NB4 (cell line): ENCODE measurements around the gene ZNF836.
A peak's percentile ranks its signal among the peaks of the same experiment; 100 is the strongest.

Source experiments
- DNase-seq: peaks from one replicate; pipeline ENCODE4 v3.0.0; 2010; ENCODE audit warnings: low read depth
- H3K4me3 ChIP-seq: one replicate; pipeline ENCODE4 v1.5.1; 2011; ENCODE audit warnings: mild to moderate bottlenecking, low read depth, low read length, moderate library complexity
- MYC ChIP-seq: IDR thresholded peaks from 2 replicates; pipeline ENCODE4 v1.6.1; 2011; ENCODE audit warnings: low read depth, low read length
- POLR2A ChIP-seq: IDR thresholded peaks from 2 replicates; pipeline ENCODE4 v1.6.1; 2011; ENCODE audit warnings: mild to moderate bottlenecking; ENCODE audit not compliant: insufficient read length; ENCODE audit errors: extremely low read depth
- TF ChIP-seq, protein P1 (sequence below): IDR thresholded peaks from one replicate; pipeline ENCODE4 v1.5.1; 2012; ENCODE audit warnings: low read depth, low read length
- TF ChIP-seq, protein P2 (sequence below): IDR thresholded peaks from 2 replicates; pipeline ENCODE4 v1.6.1; 2011; ENCODE audit warnings: low read depth, low read length

Gene ZNF836

DNA sequence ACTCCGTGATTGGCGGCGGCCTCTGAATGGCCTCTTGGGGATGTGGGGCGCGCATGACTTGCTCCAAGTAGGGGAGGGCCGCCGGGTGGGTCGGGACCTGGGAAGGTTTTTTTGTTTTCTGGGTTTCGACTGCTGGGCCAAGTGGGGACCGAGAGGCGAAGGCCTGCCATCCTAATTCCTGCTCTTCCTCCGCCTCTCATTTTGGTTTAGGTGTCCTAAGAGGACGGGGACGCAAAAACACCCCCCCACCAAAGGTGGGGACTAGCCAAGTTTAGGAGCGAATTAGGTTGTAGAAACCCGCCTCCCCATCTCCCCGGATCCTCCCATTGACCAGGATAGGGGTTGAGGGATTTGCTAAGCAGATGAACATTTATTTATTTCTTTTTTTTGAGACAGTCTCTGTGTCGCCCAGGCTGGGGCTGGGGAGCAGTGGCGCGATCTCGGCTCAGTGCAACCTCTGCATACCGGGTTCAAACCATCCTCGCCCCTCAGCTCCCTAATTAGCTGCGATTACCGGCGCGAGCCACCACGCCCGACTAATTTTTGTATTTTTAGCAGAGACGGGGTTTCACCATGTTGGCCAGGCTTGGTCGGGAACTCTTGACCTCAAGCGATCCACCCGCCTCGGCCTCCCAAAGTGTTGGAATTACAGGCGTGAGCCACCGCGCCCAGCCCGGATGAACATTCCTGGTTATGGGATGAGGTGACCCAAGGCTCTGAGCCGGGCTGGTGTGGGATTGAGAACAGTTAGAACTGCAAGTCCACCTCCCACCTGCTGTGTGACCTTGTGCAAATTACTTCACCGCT is 19.3 kb upstream of the ZNF836 start:
- TF ChIP-seq POLR2A = no peak
- TF ChIP-seq, protein P1, sequence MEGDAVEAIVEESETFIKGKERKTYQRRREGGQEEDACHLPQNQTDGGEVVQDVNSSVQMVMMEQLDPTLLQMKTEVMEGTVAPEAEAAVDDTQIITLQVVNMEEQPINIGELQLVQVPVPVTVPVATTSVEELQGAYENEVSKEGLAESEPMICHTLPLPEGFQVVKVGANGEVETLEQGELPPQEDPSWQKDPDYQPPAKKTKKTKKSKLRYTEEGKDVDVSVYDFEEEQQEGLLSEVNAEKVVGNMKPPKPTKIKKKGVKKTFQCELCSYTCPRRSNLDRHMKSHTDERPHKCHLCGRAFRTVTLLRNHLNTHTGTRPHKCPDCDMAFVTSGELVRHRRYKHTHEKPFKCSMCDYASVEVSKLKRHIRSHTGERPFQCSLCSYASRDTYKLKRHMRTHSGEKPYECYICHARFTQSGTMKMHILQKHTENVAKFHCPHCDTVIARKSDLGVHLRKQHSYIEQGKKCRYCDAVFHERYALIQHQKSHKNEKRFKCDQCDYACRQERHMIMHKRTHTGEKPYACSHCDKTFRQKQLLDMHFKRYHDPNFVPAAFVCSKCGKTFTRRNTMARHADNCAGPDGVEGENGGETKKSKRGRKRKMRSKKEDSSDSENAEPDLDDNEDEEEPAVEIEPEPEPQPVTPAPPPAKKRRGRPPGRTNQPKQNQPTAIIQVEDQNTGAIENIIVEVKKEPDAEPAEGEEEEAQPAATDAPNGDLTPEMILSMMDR = no peak
- no peak for TF ChIP-seq MYC
- TF ChIP-seq, protein P2, sequence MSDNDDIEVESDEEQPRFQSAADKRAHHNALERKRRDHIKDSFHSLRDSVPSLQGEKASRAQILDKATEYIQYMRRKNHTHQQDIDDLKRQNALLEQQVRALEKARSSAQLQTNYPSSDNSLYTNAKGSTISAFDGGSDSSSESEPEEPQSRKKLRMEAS = no peak
- H3K4me3 ChIP-seq = peak overlapping the region; percentile 86
- DNase-seq = no peak

DNA sequence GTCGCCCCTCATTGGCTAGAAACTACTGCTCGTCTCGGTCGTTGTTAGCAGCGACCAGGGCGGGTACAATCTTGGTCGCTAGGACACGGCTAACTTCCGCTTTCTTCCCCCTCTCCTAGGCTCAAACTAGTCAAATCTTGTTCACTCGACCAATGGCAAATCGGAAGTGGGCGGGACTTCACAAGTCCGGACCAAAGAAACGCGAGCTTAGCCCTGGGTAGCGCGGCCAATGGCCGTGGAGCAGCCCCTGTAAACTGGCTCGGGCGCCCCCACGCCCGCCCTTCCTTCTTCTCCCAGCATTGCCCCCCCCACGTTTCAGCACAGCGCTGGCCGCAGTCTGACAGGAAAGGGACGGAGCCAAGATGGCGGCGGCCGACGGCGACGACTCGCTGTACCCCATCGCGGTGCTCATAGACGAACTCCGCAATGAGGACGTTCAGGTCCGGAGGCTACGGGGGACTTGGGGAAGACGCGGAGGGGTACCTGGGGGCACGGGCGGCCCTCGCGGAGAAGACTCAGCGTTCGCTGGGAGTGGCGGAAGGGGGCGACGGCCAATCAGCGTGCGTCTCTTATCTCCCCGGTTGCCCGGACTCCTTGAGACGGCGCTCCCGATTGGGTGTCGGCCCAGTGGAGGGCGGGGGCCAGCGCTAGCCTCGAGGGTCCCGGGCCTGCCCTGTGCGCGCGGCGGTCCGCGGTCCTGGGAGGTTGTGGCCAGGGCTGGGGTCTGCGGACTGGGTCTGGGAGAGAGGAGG is 18.5 kb upstream of the ZNF836 start, which contains the start of gene PPP2R1A:
TSS of gene PPP2R1A (plus strand) at position 318 of the 752 bp plus-strand sequence. CDS start at position 363, 45 bp downstream.
- peak; percentile 100 for DNase-seq
- TF ChIP-seq POLR2A (peak; percentile 49), MYC (peak; percentile 75)
- TF ChIP-seq, protein P2 = peak; percentile 55
- TF ChIP-seq, protein P1 = no peak
- peak within 1 kb of the TSS; percentile 86 for H3K4me3 ChIP-seq

DNA sequence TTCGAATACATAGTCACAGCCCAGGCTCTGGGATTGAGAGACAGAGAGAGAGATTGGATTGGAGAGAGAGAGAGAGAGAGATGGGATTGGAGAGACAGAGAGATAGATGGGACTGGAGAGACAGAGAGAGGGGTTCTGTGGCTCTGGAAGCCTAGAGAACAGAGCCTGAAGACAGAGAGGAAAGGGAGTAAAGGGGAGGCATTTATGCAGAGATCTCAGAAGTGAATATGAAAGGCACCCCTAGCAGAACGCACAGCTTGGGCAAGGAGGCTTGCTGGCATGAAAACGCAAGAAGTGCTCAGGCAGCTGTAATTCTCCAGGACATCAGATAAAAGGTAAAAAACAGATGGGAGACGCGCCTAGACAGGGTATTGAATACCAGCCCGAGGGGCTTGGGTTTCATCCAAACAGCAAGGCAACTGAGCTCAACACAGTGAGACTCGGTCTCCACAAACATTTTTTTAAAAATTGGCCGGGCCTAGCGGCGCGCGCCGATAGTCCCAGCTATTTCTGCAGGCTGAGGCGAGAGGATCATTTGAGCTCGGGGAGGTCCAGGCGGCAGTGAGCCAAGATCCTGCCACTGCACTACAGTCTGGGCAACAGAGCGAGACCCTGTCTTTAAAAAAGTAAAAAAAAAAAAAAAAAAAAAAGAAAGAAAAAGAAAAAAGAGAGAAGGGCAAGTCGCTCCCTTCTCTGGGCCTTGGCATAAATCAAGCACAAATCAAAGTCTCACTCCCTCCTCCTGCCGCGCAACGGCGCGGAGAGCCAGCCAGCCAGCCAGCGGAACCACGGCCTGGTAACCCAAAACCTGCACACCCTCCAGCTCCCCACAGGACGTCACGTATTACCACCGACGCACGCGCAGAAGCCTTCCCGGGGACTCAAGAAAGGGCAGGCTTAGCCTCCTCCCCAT is 17.7 kb upstream of the ZNF836 start:
- peak; percentile 18 for TF ChIP-seq POLR2A
- TF ChIP-seq, protein P2 = no peak
- H3K4me3 ChIP-seq = peak overlapping the region; percentile 53
- no peak for DNase-seq

DNA sequence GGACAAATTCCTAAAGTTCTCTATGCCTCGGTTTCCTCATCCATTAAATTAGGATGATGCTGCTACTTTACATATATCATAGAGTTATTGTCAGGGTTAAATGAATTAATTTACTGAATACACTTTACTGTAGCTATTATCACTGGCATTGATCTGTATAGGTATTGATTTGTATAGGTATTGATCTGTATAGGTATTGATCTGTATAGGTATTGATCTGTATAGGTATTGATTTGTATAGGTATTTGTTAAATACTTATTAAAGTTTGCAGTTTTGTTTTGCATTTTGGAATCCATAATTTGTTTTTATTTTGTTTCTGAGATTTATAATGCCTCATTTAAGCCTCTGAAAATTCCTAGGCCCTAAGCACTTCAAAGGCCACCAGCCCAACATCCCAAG is 16.0 kb upstream of the ZNF836 start:
- DNase-seq = no peak
- no peak overlapping the region for H3K4me3 ChIP-seq
- TF ChIP-seq MYC = no peak
- TF ChIP-seq, protein P2 = no peak
- no peak for TF ChIP-seq POLR2A
- TF ChIP-seq, protein P1 = no peak

DNA sequence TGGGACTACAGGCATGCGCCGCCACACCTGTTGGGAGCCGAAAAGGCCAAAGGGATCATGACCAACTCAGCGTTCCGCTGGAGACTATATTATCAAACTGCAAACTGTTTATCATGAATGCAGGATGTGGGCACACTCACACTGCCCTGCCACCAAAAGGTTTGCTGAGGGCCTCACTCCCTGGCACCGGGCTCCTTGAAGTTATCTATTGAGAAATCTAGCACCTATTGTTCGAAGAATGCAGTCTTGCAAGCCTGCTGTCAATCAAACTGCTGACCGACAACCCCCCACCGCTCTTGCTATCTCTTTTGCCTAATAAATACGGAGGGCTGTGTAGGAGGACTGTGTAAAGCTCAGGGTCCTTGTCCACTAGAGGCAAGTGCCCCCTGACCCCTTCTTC is 5.2 kb upstream of the ZNF836 start:
- H3K4me3 ChIP-seq = no peak overlapping the region
- DNase-seq = no peak
- TF ChIP-seq POLR2A = no peak
- TF ChIP-seq, protein P1 = no peak
- TF ChIP-seq, protein P2 = no peak
- TF ChIP-seq MYC = no peak
